Right lobe of liver (tissue), 4 donors: ENCODE data around the gene HNRNPA2B1.

Source experiments
- POLR2A ChIP-seq: fragments of 450-650 bp; IDR thresholded peaks from one replicate; pipeline ENCODE4 v1.6.1; 2017; ENCODE audit warnings: antibody characterized with exemption, mild to moderate bottlenecking
- TF ChIP-seq, protein P1 (sequence below), 4 donors: fragments of 200-600 bp in 3 of 4; fragments of 450-650 bp in 1 of 4; IDR thresholded peaks; one replicate each; pipeline versions ENCODE4 v1.5.1 to v1.8.0; 2016 to 2022; ENCODE audit warnings: antibody characterized with exemption in 4 of 4, mild to moderate bottlenecking in 2 of 4
- donor health status: DM: no; HTN: no; CAD: no.
- donor health status: DM: no; HTN: no; CAD: no.
- donor health status: DM: no; HTN: yes; CAD: no.

DNA sequence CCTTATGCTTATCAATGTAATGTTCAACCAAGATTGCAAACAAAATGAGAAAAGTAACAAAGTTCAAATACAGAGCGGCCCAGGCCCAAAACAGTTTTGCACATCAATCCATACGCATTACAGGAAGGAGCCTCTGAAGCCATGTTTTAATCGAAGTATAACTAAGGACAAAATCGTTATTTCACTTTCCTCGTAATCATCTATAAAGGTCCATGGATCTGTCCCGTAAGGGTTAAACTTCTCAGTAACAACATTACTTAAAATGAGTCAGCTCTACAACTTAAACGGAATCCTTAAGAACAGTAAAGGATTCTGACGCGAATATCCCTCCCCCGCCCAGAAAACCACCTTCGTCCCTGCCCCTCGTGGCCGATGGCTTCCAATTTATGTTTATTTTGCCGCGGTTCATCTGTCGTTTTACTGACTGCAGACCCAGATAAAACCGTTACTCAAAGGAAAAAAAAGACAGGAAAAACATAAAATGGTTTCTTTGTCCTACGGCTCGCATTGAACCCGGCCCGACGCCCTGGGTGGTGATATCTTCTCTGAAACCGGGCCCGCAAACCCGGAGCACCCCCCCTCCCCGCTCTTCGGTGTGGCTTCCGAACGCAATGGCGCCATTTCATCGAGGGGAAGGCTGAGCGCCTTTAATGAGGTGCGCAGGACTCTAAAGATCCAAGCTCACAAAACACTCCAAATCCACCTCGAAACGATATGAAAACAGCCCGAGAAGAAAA lies 1.1 kb downstream of the HNRNPA2B1 start:
- TF ChIP-seq POLR2A: peak; percentile 5
- TF ChIP-seq, protein P1, sequence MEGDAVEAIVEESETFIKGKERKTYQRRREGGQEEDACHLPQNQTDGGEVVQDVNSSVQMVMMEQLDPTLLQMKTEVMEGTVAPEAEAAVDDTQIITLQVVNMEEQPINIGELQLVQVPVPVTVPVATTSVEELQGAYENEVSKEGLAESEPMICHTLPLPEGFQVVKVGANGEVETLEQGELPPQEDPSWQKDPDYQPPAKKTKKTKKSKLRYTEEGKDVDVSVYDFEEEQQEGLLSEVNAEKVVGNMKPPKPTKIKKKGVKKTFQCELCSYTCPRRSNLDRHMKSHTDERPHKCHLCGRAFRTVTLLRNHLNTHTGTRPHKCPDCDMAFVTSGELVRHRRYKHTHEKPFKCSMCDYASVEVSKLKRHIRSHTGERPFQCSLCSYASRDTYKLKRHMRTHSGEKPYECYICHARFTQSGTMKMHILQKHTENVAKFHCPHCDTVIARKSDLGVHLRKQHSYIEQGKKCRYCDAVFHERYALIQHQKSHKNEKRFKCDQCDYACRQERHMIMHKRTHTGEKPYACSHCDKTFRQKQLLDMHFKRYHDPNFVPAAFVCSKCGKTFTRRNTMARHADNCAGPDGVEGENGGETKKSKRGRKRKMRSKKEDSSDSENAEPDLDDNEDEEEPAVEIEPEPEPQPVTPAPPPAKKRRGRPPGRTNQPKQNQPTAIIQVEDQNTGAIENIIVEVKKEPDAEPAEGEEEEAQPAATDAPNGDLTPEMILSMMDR (IDR thresholded peaks at IDR 0.05): no peak
